HCT116 (cell line): ENCODE data around the gene LHPP. TPM values are rescaled to one million over a fixed set of nuclear protein-coding genes. Genes with fewer than 3 reads are reported as not detected.
A peak's percentile ranks its signal among the peaks of the same experiment; 100 is the strongest.

Source experiments
- ATAC-seq: fragments of 200-7000 bp; cut with Tn5 transposase; 2 replicates; pipeline ENCODE4 v1.9.1; 2020; ENCODE audit warnings: mild to moderate bottlenecking, moderate library complexity
- BruUV-seq: library from RNA; stranded (reverse); fragments of 400-500 nt; replicated peaks from 2 replicates; lab custom pipeline; 2021; lab: Mats Ljungman, UMichigan
- CTCF ChIA-PET: fragments of 300-600 bp; sonication (Branson Sonifier 250); formaldehyde crosslinking; loops from one replicate; lab custom pipeline; 2021; ENCODE audit warnings: antibody characterized with exemption; lab: Charles Lee
- POLR2A ChIA-PET: fragments of 300-600, 350-600 bp; sonication (Branson Sonifier 250); formaldehyde crosslinking; loops from one replicate; lab custom pipeline; 2021; ENCODE audit warnings: antibody characterized with exemption; lab: Charles Lee
- RAD21 ChIA-PET, 2 experiments: fragments of 300-600 bp; sonication (Branson Sonifier 250); formaldehyde crosslinking; loops; one replicate each; lab custom pipeline; 2023; ENCODE audit warnings: low total read pairs in 2 of 2; ENCODE audit not compliant: uncharacterized antibody in 2 of 2, unreplicated experiment in 2 of 2, low non-redundant PET in 1 of 2; lab: Charles Lee
- DNase-seq: peaks from one replicate; pipeline ENCODE4 v3.0.0-alpha.2; 2010; ENCODE audit warnings: low read depth, low spot score
- H2AFZ ChIP-seq: fragments of 200-600 bp; shearing (Covaris generic), sonication (generic); 2 replicates; pipeline ENCODE4 v1.6.1; 2017; ENCODE audit warnings: low read depth, mixed run types, mixed read lengths, antibody characterized with exemption, low read length; ENCODE audit not compliant: poor library complexity, severe bottlenecking
- H3K27ac ChIP-seq: 2 replicates; pipeline ENCODE4 v1.5.1; 2012; ENCODE audit warnings: low read depth, low read length
- H3K27me3 ChIP-seq: fragments of 200-600 bp; sonication (generic); 2 replicates; pipeline ENCODE4 v1.6.1; 2016; ENCODE audit warnings: mixed run types, low read length, mixed read lengths; ENCODE audit not compliant: insufficient read depth
- H3K36me3 ChIP-seq, 2 experiments: fragments of 200-500 bp in 1 of 2; fragments of 200-600 bp in 1 of 2; sonication (Bioruptor generic) in 1 of 2; sonication (generic) in 1 of 2; 2 replicates each; pipeline versions ENCODE4 v1.5.1 to v1.6.1; 2014 to 2016; ENCODE audit warnings: low read length in 2 of 2, inconsistent platforms in 1 of 2, mixed read lengths in 1 of 2, mixed run types in 1 of 2; ENCODE audit not compliant: insufficient read depth in 2 of 2, control insufficient read depth in 1 of 2
- H3K4me1 ChIP-seq, 2 experiments: fragments of 200-600 bp in 1 of 2; sonication (generic) in 1 of 2; 2 replicates each; pipeline versions ENCODE4 v1.5.1 to v1.6.1; 2012 to 2017; ENCODE audit warnings: low read length in 2 of 2, inconsistent platforms in 1 of 2, mild to moderate bottlenecking in 1 of 2, mixed read lengths in 1 of 2, mixed run types in 1 of 2, moderate library complexity in 1 of 2; ENCODE audit not compliant: insufficient read depth in 2 of 2, control insufficient read depth in 1 of 2
- H3K4me2 ChIP-seq: fragments of 200-600 bp; sonication (generic); 2 replicates; pipeline ENCODE4 v1.6.1; 2017; ENCODE audit warnings: mixed run types, low read length, mixed read lengths
- H3K4me3 ChIP-seq, 2 experiments: fragments of 200-600 bp in 1 of 2; sonication (generic) in 1 of 2; replicated peaks in 1 of 2; 2 replicates each; pipeline ENCODE4 v1.5.1; 2011 to 2016; ENCODE audit warnings: low read length in 2 of 2, control low read depth in 1 of 2, low read depth in 1 of 2, mild to moderate bottlenecking in 1 of 2, mixed read lengths in 1 of 2, mixed run types in 1 of 2
- H3K79me2 ChIP-seq: fragments of 200-600 bp; sonication (generic); 2 replicates; pipeline ENCODE4 v1.6.1; 2017; ENCODE audit warnings: mild to moderate bottlenecking, mixed run types, low read length, moderate library complexity, mixed read lengths; ENCODE audit not compliant: insufficient read depth
- H3K9ac ChIP-seq: fragments of 200-600 bp; sonication (generic); 2 replicates; pipeline ENCODE4 v1.6.1; 2016; ENCODE audit warnings: low read length, mixed read lengths
- H3K9me2 ChIP-seq: fragments of 200-600 bp; sonication (generic), shearing (Covaris generic); 2 replicates; pipeline ENCODE4 v1.6.1; 2017; ENCODE audit warnings: mixed run types, mild to moderate bottlenecking, moderate library complexity; ENCODE audit not compliant: insufficient read depth
- H3K9me3 ChIP-seq, 2 experiments: fragments of 200-500 bp in 1 of 2; fragments of 200-600 bp in 1 of 2; sonication (Bioruptor generic) in 1 of 2; sonication (generic) in 1 of 2; 2 replicates each; pipeline ENCODE4 v1.6.1; 2014 to 2017; ENCODE audit warnings: low read length in 2 of 2, mixed read lengths in 2 of 2, inconsistent platforms in 1 of 2, low read depth in 1 of 2, mild to moderate bottlenecking in 1 of 2, mixed run types in 1 of 2, moderate library complexity in 1 of 2; ENCODE audit not compliant: control insufficient read depth in 1 of 2, insufficient read depth in 1 of 2
- H4K20me1 ChIP-seq: fragments of 200-600 bp; sonication (generic), shearing (Covaris generic); 2 replicates; pipeline ENCODE4 v1.6.1; 2017; ENCODE audit warnings: mixed run types, mild to moderate bottlenecking, moderate library complexity; ENCODE audit not compliant: insufficient read depth
- CTCF ChIP-seq, 3 experiments: fragments of 200-600 bp in 1 of 3; sonication (generic) in 1 of 3; IDR thresholded peaks in 2 of 3; conservative IDR thresholded peaks in 1 of 3; 2 replicates each; pipeline ENCODE4 v1.5.1; 2012 to 2017; ENCODE audit warnings: low read depth in 2 of 3, low read length in 2 of 3, antibody characterized with exemption in 1 of 3, borderline replicate concordance in 1 of 3, control low read depth in 1 of 3, mild to moderate bottlenecking in 1 of 3, mixed read lengths in 1 of 3, mixed run types in 1 of 3, moderate library complexity in 1 of 3; ENCODE audit not compliant: insufficient read depth in 1 of 3
- ELF1 ChIP-seq: IDR thresholded peaks from 2 replicates; pipeline ENCODE4 v1.6.1; 2012; ENCODE audit warnings: low read depth, borderline replicate concordance
- EZH2 ChIP-seq: fragments of 200-600 bp; sonication (generic); IDR thresholded peaks from 2 replicates; pipeline ENCODE4 v1.6.1; 2017; ENCODE audit warnings: antibody characterized with exemption, mixed run types
- EZH2phosphoT487 ChIP-seq: fragments of 200-600 bp; IDR thresholded peaks from 2 replicates; pipeline ENCODE4 v1.6.1; 2018; ENCODE audit warnings: antibody characterized with exemption, borderline replicate concordance
- FOSL1 ChIP-seq: IDR thresholded peaks from 2 replicates; pipeline ENCODE4 v1.6.1; 2012; ENCODE audit warnings: low read depth
- JUND ChIP-seq: IDR thresholded peaks from 2 replicates; pipeline ENCODE4 v1.6.1; 2012
- SIN3A ChIP-seq: IDR thresholded peaks from 2 replicates; pipeline ENCODE4 v1.6.1; 2012; ENCODE audit warnings: low read depth
- ZNF274 ChIP-seq: fragments of 200-500 bp; sonication (Bioruptor generic); IDR thresholded peaks from 2 replicates; pipeline ENCODE4 v1.6.1; 2014; ENCODE audit warnings: mild to moderate bottlenecking, low read depth, low read length, inconsistent platforms
- intact Hi-C: fragments of 100-400 bp; cut with micrococcal nuclease; formaldehyde crosslinking; loops from 2 replicates; pipeline ENCODE4 v1.10.0; 2022
- total RNA-seq: library from RNA; stranded (reverse); gene quantifications from one replicate; pipeline ENCODE4 v1.2.1, GENCODE V29; 2021; ENCODE audit not compliant: unreplicated experiment
- TF ChIP-seq, protein P1 (sequence below): IDR thresholded peaks from 2 replicates; pipeline ENCODE4 v1.6.1; 2012; ENCODE audit warnings: low read depth
- TF ChIP-seq, protein P2 (sequence below): IDR thresholded peaks from 2 replicates; pipeline ENCODE4 v1.6.1; 2012

LHPP gene
- total RNA-seq, 1 experiment from 2014 or later, result 45.8 TPM

- BruUV-seq, result no TSS peak
These were observed 170.9 kb downstream of the LHPP start for GRCh38 chr10:124632566-124632965.

DNA sequence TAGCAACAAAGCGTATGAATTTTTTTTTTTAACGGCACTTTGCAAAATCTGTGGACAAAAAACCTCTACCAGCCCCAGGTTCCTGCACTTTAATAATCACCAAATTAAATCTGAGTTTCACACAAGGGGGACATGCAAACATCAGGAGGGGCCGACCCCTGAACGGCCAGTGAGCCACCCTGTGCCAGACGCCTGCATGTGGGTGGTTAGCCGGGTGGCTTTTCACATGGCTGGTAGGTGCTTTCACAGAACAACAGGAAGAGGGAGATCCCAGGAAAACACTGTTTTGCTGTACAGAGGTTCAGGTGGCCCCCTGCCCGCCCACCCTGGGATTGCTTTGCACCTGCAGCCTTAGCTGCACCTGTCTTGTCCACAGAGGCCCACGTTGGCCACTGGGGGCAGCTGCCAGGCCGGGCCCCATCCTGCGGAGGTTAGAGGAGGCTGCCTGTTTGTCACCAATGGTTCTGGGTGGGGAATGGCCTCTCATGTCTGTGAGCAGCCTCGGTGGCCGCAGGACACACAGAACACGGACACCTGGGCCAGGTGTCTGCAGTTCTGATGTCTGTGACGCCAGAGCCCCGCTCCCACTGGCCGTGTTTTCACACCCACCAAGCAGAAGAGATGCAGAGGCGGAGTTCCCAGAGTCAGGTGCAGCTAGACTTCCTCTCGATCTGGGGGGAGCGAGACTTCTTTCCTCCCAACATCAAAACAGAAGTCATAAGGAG is 174.8 kb downstream of the LHPP start:
- no TSS peak for BruUV-seq
- no peak for DNase-seq
- ChIA-PET RAD21 (no interaction called here), POLR2A (no interaction called here), CTCF (interaction anchor here (1.4 kb wide), 1 partner anchor 8 kb away, joined by 3 read pairs; no protein-coding TSS in a partner anchor)
- no peaks in the 10 kb centered on the region for H3K9me2 ChIP-seq
- no peaks in the 10 kb centered on the region for H3K9me3 ChIP-seq
- peak; percentile 71; the same call in 1 of the 2 replicates for ATAC-seq
- intact Hi-C loops, result no loop called here
- no peaks in the 10 kb centered on the region for H3K4me1 ChIP-seq
- H3K27ac ChIP-seq, result no peak overlapping the region
- no peak overlapping the region for H2AFZ ChIP-seq
- H3K27me3 ChIP-seq, result no peaks in the 10 kb centered on the region
- H3K4me2 ChIP-seq, result no peak overlapping the region
- H3K79me2 ChIP-seq, result no peaks in the 10 kb centered on the region
- H4K20me1 ChIP-seq, result no peaks in the 10 kb centered on the region
- no peak for TF ChIP-seq EZH2phosphoT487
- TF ChIP-seq, protein P1, sequence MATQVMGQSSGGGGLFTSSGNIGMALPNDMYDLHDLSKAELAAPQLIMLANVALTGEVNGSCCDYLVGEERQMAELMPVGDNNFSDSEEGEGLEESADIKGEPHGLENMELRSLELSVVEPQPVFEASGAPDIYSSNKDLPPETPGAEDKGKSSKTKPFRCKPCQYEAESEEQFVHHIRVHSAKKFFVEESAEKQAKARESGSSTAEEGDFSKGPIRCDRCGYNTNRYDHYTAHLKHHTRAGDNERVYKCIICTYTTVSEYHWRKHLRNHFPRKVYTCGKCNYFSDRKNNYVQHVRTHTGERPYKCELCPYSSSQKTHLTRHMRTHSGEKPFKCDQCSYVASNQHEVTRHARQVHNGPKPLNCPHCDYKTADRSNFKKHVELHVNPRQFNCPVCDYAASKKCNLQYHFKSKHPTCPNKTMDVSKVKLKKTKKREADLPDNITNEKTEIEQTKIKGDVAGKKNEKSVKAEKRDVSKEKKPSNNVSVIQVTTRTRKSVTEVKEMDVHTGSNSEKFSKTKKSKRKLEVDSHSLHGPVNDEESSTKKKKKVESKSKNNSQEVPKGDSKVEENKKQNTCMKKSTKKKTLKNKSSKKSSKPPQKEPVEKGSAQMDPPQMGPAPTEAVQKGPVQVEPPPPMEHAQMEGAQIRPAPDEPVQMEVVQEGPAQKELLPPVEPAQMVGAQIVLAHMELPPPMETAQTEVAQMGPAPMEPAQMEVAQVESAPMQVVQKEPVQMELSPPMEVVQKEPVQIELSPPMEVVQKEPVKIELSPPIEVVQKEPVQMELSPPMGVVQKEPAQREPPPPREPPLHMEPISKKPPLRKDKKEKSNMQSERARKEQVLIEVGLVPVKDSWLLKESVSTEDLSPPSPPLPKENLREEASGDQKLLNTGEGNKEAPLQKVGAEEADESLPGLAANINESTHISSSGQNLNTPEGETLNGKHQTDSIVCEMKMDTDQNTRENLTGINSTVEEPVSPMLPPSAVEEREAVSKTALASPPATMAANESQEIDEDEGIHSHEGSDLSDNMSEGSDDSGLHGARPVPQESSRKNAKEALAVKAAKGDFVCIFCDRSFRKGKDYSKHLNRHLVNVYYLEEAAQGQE, result no peak
- peak in 2 of 3 experiments; percentile 16 to 17; a peak in 1 of 6 replicates for TF ChIP-seq CTCF (IDR thresholded peaks at IDR 0.05 in 2 of 3, conservative IDR thresholded peaks at IDR 0.05 in 1 of 3; ENCODE audit: borderline replicate concordance in 1 of 3, insufficient read depth in 1 of 3, low read depth in 2 of 3, low read length in 2 of 3)
- TF ChIP-seq ELF1, result no peak
- TF ChIP-seq JUND, result no peak
- TF ChIP-seq SIN3A, result no peak
- no peak for TF ChIP-seq FOSL1
- TF ChIP-seq EZH2, result no peak
- no peak for TF ChIP-seq ZNF274
- no peak overlapping the region for H3K4me3 ChIP-seq
- H3K36me3 ChIP-seq, result no peaks in the 10 kb centered on the region
- H3K9ac ChIP-seq, result no peak overlapping the region

More at GRCh38 chr10:124632566-124632965, 170.9 kb downstream of the LHPP start:
- peaks cover 5 to 7% of the 10 kb centered on the region in 2 experiments for H3K4me1 ChIP-seq
- no peak overlapping the region for H3K9ac ChIP-seq
- no peaks in the 10 kb centered on the region for H3K9me3 ChIP-seq
- POLR2A ChIA-PET, result no interaction called here
- ATAC-seq, result no peak
- no peaks in the 10 kb centered on the region for H3K79me2 ChIP-seq
- no peaks in the 10 kb centered on the region for H4K20me1 ChIP-seq
- no peaks in the 10 kb centered on the region for H3K36me3 ChIP-seq
- H3K27me3 ChIP-seq, result no peaks in the 10 kb centered on the region
- H3K9me2 ChIP-seq, result no peaks in the 10 kb centered on the region
- no peak for DNase-seq
- RAD21 ChIA-PET, result interaction anchor here in 1 of 2 experiments (1.2 kb wide), 1 partner anchor 114 kb away, joined by 4 read pairs; no protein-coding TSS in a partner anchor
- no peak overlapping the region for H3K27ac ChIP-seq
- no peak overlapping the region for H3K4me2 ChIP-seq
- H3K4me3 ChIP-seq, result no peak overlapping the region
- intact Hi-C loops, result loop anchor here (2.0 to 5.0 kb wide), 2 partner anchors 108 to 195 kb away; no protein-coding TSS in a partner anchor
- no peak overlapping the region for H2AFZ ChIP-seq
- CTCF ChIA-PET, result interaction anchor here (1.1 to 2.1 kb wide), 2 partner anchors 109 to 113 kb away, joined by 5 to 8 read pairs; no protein-coding TSS in a partner anchor
- TF ChIP-seq ZNF274 (no peak), FOSL1 (no peak)
- TF ChIP-seq, protein P2, sequence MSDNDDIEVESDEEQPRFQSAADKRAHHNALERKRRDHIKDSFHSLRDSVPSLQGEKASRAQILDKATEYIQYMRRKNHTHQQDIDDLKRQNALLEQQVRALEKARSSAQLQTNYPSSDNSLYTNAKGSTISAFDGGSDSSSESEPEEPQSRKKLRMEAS, result no peak
